Brain microvascular endothelial cell (primary cell): ENCODE results near the gene UPB1.
"Not testable (repeated sequence)": the region's sequence is repeated elsewhere in the genome, so short reads cannot be mapped to it uniquely, and the experiment has no call there.

Experiments used
- DNase-seq: peaks from one replicate; pipeline ENCODE4 v3.0.0-alpha.2; 2020
- H3K27ac ChIP-seq: fragments of 250-450 bp; sonication (Bioruptor Pico); 2 replicates; pipeline ENCODE4 v1.5.1; 2020; ENCODE audit warnings: mild to moderate bottlenecking, moderate library complexity
- H3K27me3 ChIP-seq: fragments of 250-450 bp; sonication (Bioruptor Pico); replicated peaks from 2 replicates; pipeline ENCODE4 v1.5.1; 2020; ENCODE audit warnings: mild to moderate bottlenecking
- H3K36me3 ChIP-seq: fragments of 250-450 bp; sonication (Bioruptor Pico); replicated peaks from 2 replicates; pipeline ENCODE4 v1.5.1; 2020; ENCODE audit warnings: mild to moderate bottlenecking
- H3K4me3 ChIP-seq: 2 replicates; pipeline ENCODE4 v1.5.1; 2011; ENCODE audit warnings: low read depth, mild to moderate bottlenecking, control low read depth, low read length, moderate library complexity
- CTCF ChIP-seq: IDR thresholded peaks from 2 replicates; pipeline ENCODE4 v1.5.1; 2011; ENCODE audit warnings: low read depth, mild to moderate bottlenecking, moderate library complexity, low read length, control low read depth, inconsistent platforms; ENCODE audit errors: missing control alignments
- in situ Hi-C: cut with HindIII; loops from 2 replicates; pipeline ENCODE4 v1.10.0; 2017; ENCODE audit warnings: low sequenced_read_pairs, low pct_ligation_motif_present

The UPB1 gene

GRCh38 chr22:24523873-24524272 is 28.7 kb downstream of the UPB1 start:
- in situ Hi-C loops, result loop anchor here (25.0 kb wide), 1 partner anchor 187 kb away; no protein-coding TSS in a partner anchor
- Histone ChIP-seq H3K36me3 (no peaks in the 10 kb centered on the region), H3K27ac (peak overlapping the region; percentile 33), H3K27me3 (no peaks in the 10 kb centered on the region), H3K4me3 (no peak overlapping the region)
- peak; percentile 73 for DNase-seq
- no peak for TF ChIP-seq CTCF

- peak; percentile 96 for TF ChIP-seq CTCF
- H3K27ac ChIP-seq, result no peak overlapping the region
Measured at GRCh38 chr22:24525416-24526037, 30.4 kb downstream of the UPB1 start.

GRCh38 chr22:24526191-24526590 is 31.1 kb downstream of the UPB1 start:
- no peak overlapping the region for H3K4me3 ChIP-seq
- in situ Hi-C loops, result no loop called here

More at GRCh38 chr22:24525416-24526037, 30.4 kb downstream of the UPB1 start:
- Histone ChIP-seq H3K4me3 (no peak overlapping the region), H3K27me3 (no peaks in the 10 kb centered on the region), H3K36me3 (no peaks in the 10 kb centered on the region)
- in situ Hi-C loops, result no loop called here
- peak; percentile 74 for DNase-seq

GRCh38 chr22:24529898-24530297 is 34.8 kb downstream of the UPB1 start:
- TF ChIP-seq CTCF, result no peak
- Histone ChIP-seq H3K36me3 (no peaks in the 10 kb centered on the region), H3K27me3 (no peaks in the 10 kb centered on the region), H3K27ac (no peak overlapping the region), H3K4me3 (no peak overlapping the region)
- in situ Hi-C loops, result no loop called here
- DNase-seq, result no peak

More at GRCh38 chr22:24526191-24526590, 31.1 kb downstream of the UPB1 start:
- Histone ChIP-seq H3K27ac (no peak overlapping the region), H3K27me3 (no peaks in the 10 kb centered on the region), H3K36me3 (no peaks in the 10 kb centered on the region)
- DNase-seq, result no peak
- TF ChIP-seq CTCF, result no peak

GRCh38 chr22:24530968-24531367 is 35.8 kb downstream of the UPB1 start:
- H3K4me3 ChIP-seq, H3K27me3 ChIP-seq, DNase-seq, in situ Hi-C loops, H3K36me3 ChIP-seq, H3K27ac ChIP-seq: not testable (repeated sequence)

- in situ Hi-C loops, result no loop called here
- Histone ChIP-seq H3K36me3 (no peaks in the 10 kb centered on the region), H3K4me3 (no peak overlapping the region), H3K27ac (no peak overlapping the region), H3K27me3 (no peaks in the 10 kb centered on the region)
- no peak for DNase-seq
- no peak for TF ChIP-seq CTCF
Measured at GRCh38 chr22:24532075-24532474, 36.9 kb downstream of the UPB1 start.
